ENCODE data around the gene TBX6. TPM values are rescaled to one million over a fixed set of nuclear protein-coding genes. Genes with fewer than 3 reads are reported as not detected.

TBX6 gene
- 0.08 to 0.34 TPM (median 0.29 TPM) in 5 replicates for total RNA-seq (2022; extraction: Qiagen RNA extraction)

DNA sequence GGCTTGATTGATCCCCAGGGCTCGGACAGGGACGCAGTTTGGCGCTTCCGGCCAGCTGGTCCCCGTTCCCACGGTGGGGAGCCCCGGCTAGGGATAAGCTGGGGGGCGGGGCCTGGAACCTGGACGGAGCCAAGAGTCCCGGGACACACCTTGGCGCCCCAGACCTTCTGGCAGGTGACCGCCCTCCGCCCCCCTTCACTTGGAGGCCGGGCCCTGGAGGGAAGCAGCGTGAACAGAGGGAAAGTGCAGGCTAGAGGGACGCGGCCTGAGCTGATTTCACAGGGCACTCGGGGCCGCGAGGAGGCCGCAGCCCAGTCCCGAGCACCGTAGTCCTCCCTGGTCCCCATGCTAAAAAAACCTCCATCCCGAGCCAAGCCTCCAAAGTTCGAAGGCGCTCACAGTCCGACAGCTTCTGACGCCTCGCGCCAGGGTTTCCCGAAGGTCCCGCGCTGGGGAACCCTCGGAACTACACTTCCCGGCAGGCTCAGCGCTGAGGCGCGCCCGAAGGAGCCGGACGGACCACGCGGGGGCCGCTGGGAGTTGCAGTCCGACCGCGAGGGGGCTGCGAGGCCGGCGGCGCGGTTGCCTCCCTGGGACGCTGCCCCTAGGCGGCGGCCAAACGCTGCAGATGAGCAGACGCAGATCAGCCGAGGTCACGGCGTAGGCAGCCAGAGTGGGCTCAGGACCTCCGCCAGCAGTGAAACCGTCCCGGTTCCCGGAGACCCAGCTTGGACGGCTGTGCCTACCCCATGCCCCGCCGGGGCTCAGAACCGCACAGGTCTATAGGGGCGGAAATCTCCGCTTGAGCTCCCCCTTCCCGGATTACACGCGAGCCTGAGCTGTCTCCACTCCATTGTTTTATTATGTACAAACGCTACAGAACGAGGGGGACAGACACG, at the start of gene TBX6:
Gene TBX6 (minus strand): TSS at position 451 of the 899 bp plus-strand sequence. CDS start 731 bp downstream, outside the sequence.

GRCh38 chr16:30113031-30113710, 21.4 kb upstream of the TBX6 start, which contains the start of gene GDPD3:
TSS of gene GDPD3 (minus strand) at chr16:30113537. CDS start at chr16:30113478, 59 bp downstream.

GRCh38 chr16:30096105-30096861, 4.6 kb upstream of the TBX6 start, which contains the start of gene YPEL3:
TSS of gene YPEL3 (minus strand) at chr16:30096213. CDS start at chr16:30095482, 731 bp downstream.

GRCh38 chr16:30075503-30076275, 16.0 kb downstream of the TBX6 start, which contains the start of gene PPP4C:
TSS of gene PPP4C (plus strand) at chr16:30075994. CDS start at chr16:30076378, 384 bp downstream.

GRCh38 chr16:30065102-30065942, 26.4 kb downstream of the TBX6 start, which contains the start of gene ALDOA:
TSS of gene ALDOA (plus strand) at chr16:30065760. CDS start at chr16:30066898, 1,138 bp downstream.

Other genes starting within 250 kb of the TBX6 start
- gene CDIPT, start 228.7 kb downstream of the TBX6 start, total RNA-seq (2022; extraction: Qiagen RNA extraction) = 64.0 to 105 TPM (median 103 TPM) in 5 replicates
- 16.9 to 23.6 TPM (median 21.7 TPM) in 5 replicates for gene SEZ6L2, start 192.4 kb downstream of the TBX6 start, total RNA-seq (2022; extraction: Qiagen RNA extraction)
- 16.3 to 30.7 TPM (median 27.0 TPM) in 5 replicates for gene ASPHD1, start 191.4 kb downstream of the TBX6 start, total RNA-seq (2022; extraction: Qiagen RNA extraction)
- 14.2 to 21.4 TPM (median 19.0 TPM) in 5 replicates for gene KCTD13, start 165.7 kb downstream of the TBX6 start, total RNA-seq (2022; extraction: Qiagen RNA extraction)
- gene TMEM219, start 129.8 kb downstream of the TBX6 start, total RNA-seq (2022; extraction: Qiagen RNA extraction) = 78.2 to 104 TPM (median 102 TPM) in 5 replicates
- 24.7 to 36.8 TPM (median 34.0 TPM) in 5 replicates for gene TAOK2, start 118.1 kb downstream of the TBX6 start, total RNA-seq (2022; extraction: Qiagen RNA extraction)
- 13.5 to 17.8 TPM (median 15.3 TPM) in 5 replicates for gene HIRIP3, start 96.3 kb downstream of the TBX6 start, total RNA-seq (2022; extraction: Qiagen RNA extraction)
- 107 to 127 TPM (median 109 TPM) in 5 replicates for gene INO80E, start 95.7 kb downstream of the TBX6 start, total RNA-seq (2022; extraction: Qiagen RNA extraction)
- 1.7 to 3.3 TPM (median 2.7 TPM) in 5 replicates for gene DOC2A, start 80.9 kb downstream of the TBX6 start, total RNA-seq (2022; extraction: Qiagen RNA extraction)
- not detected in 5 replicates for gene C16orf92, start 68.7 kb downstream of the TBX6 start, total RNA-seq (2022; extraction: Qiagen RNA extraction)
- 0.23 to 0.58 TPM (median 0.42 TPM) in 5 replicates for gene TLCD3B, start 60.7 kb downstream of the TBX6 start, total RNA-seq (2022; extraction: Qiagen RNA extraction)
- 1,632 to 1,949 TPM (median 1,887 TPM) in 5 replicates for gene ALDOA, start 26.2 kb downstream of the TBX6 start, total RNA-seq (2022; extraction: Qiagen RNA extraction)
- 130 to 155 TPM (median 149 TPM) in 5 replicates for gene PPP4C, start 15.9 kb downstream of the TBX6 start, total RNA-seq (2022; extraction: Qiagen RNA extraction)
- 6.0 to 12.1 TPM (median 10.9 TPM) in 5 replicates for gene YPEL3, start 4.3 kb upstream of the TBX6 start, total RNA-seq (2022; extraction: Qiagen RNA extraction)
- 1.2 to 3.0 TPM (median 1.8 TPM) in 5 replicates for gene GDPD3, start 21.6 kb upstream of the TBX6 start, total RNA-seq (2022; extraction: Qiagen RNA extraction)
- gene MAPK3, start 31.3 kb upstream of the TBX6 start, total RNA-seq (2022; extraction: Qiagen RNA extraction) = 31.0 to 37.4 TPM (median 35.7 TPM) in 5 replicates
- 2.6 to 3.7 TPM (median 2.8 TPM) in 5 replicates for gene CORO1A, start 91.7 kb upstream of the TBX6 start, total RNA-seq (2022; extraction: Qiagen RNA extraction)
- gene BOLA2B, start 101.7 kb upstream of the TBX6 start, total RNA-seq (2022; extraction: Qiagen RNA extraction) = 128 to 240 TPM (median 221 TPM) in 5 replicates
- 11.1 to 23.3 TPM (median 17.7 TPM) in 5 replicates for gene SLX1A, start 102.0 kb upstream of the TBX6 start, total RNA-seq (2022; extraction: Qiagen RNA extraction)
- gene SULT1A3, start 107.3 kb upstream of the TBX6 start, total RNA-seq (2022; extraction: Qiagen RNA extraction) = 6.1 to 13.7 TPM (median 8.6 TPM) in 5 replicates
- gene NPIPB13, start 156.6 kb upstream of the TBX6 start, total RNA-seq (2022; extraction: Qiagen RNA extraction) = 2.0 to 2.8 TPM (median 2.2 TPM) in 5 replicates